Ovary (tissue), 9 donors: ENCODE results near the gene ELANE. TPM values are rescaled to one million over a fixed set of nuclear protein-coding genes. Genes with fewer than 3 reads are reported as not detected.

ENCODE experiments used
- DNase-seq, 5 donors: peaks; one replicate each; pipeline ENCODE4 v3.0.0-alpha.2; 2019 to 2020
- H3K27ac ChIP-seq, 2 donors: fragments of 200-600 bp; one replicate each; pipeline versions ENCODE4 v1.5.1 to v1.8.0; 2019 to 2022
- H3K27me3 ChIP-seq: fragments of 200-600 bp; one replicate; pipeline ENCODE4 v1.8.0; 2022
- H3K36me3 ChIP-seq: fragments of 200-600 bp; sonication (generic); one replicate; pipeline ENCODE4 v1.5.1; 2019
- H3K4me1 ChIP-seq: one replicate; pipeline ENCODE4 v1.8.1; 2013; ENCODE audit warnings: mild to moderate bottlenecking, moderate library complexity; ENCODE audit not compliant: insufficient read depth
- H3K4me3 ChIP-seq: fragments of 200-600 bp; sonication (generic); one replicate; pipeline ENCODE4 v1.5.1; 2017
- H3K9me3 ChIP-seq, 2 donors: fragments of 200-600 bp in 1 of 2; sonication (generic) in 1 of 2; one replicate each; pipeline versions ENCODE4 v1.5.1 to v1.8.1; 2013 to 2019; ENCODE audit warnings: mild to moderate bottlenecking in 1 of 2, moderate library complexity in 1 of 2
- CTCF ChIP-seq, 3 donors: fragments of 450-650 bp in 2 of 3; fragments of 200-600 bp in 1 of 3; IDR thresholded peaks; one replicate each; pipeline versions ENCODE4 v1.5.1 to v1.8.0; 2016 to 2022; ENCODE audit warnings: antibody characterized with exemption in 3 of 3, mild to moderate bottlenecking in 1 of 3
- EP300 ChIP-seq: sonication (generic); formaldehyde crosslinking; IDR thresholded peaks from one replicate; pipeline ENCODE4 v1.6.1; 2017; ENCODE audit warnings: antibody characterized with exemption
- POLR2A ChIP-seq: fragments of 450-650 bp; IDR thresholded peaks from one replicate; pipeline ENCODE4 v1.6.1; 2017; ENCODE audit warnings: antibody characterized with exemption, mild to moderate bottlenecking, moderate library complexity
- WGBS, 3 donors: extraction: QIAGEN DNeasy Blood & Tissue Kit in 1 of 3; methylation state at CpG; one replicate each; pipeline versions ENCODE4 v1.1.5 to v1.1.7; 2013 to 2017; 5-methylcytosine and 5-hydroxymethylcytosine counted together
- intact Hi-C, 4 donors: fragments of 100-400 bp; cut with DNase I; formaldehyde crosslinking; loops; one replicate each; pipeline versions ENCODE4 v1.11.0 to v1.15.1; 2022 to 2023
- polyA plus RNA-seq, 2 donors: library from polyadenylated mRNA; stranded (reverse); fragments of 200-250 nt in 1 of 2; fragments of 350-450 nt in 1 of 2; fragmentation: Illumina TruSeq in 1 of 2; extraction: RNeasy Lipid Tissue Mini Kit (QIAGEN cat#74804) in 1 of 2; gene quantifications; one replicate each; pipeline ENCODE4 v1.2.3, GENCODE V29; 2013 to 2014
- total RNA-seq, 7 donors: library from RNA; depleted of rRNA in 2 of 7; stranded (reverse); fragments of >200 nt in 2 of 7; fragmentation: NEBNext Ultra II Directional in 3 of 7; extraction: Animal tissue kit (Norgen Biotek cat#: 25700) in 3 of 7; gene quantifications; one replicate each; pipeline versions ENCODE4 v1.1.0 to v1.2.4, GENCODE V29; 2016 to 2023
- donor health status: DM: no; HTN: no; CAD: no; lungs with moderate emphysema.
- donor health status: DM: no; HTN: no; CAD: no.
- donor health status: Bipolar disorder and iron deficiency.
- donor health status: DM: yes; HTN: yes; CAD: no.
- donor health status: DM: no; HTN: no; CAD: no.
- donor health status: DM: yes; HTN: yes; CAD: no.

Gene ELANE
- total and polyA plus RNA-seq, 9 donors = 0.27 to 0.72 (median 0.47) TPM; not detected in 5

- Histone ChIP-seq H3K36me3 (no peaks in the 10 kb centered on the region), H3K27ac (no peak overlapping the region), H3K4me1 (no peaks in the 10 kb centered on the region), H3K4me3 (no peak overlapping the region), H3K27me3 (no peaks in the 10 kb centered on the region), H3K9me3 (no peaks in the 10 kb centered on the region)
- no peak for DNase-seq
- no peak for TF ChIP-seq CTCF (IDR thresholded peaks at IDR 0.05)
- no peak for TF ChIP-seq POLR2A
- TF ChIP-seq EP300 = no peak
- 88 to 90% (median 89%) methylated on average over 26 of the region's 26 CpGs for WGBS, 3 donors
- intact Hi-C loops = loop anchor here in 1 of 4 donors (10.0 kb wide), 1 partner anchor 233 kb away; the partner anchor contains the start of gene RNF126
Observed at GRCh38 chr19:897442-898039, 45.4 kb downstream of the ELANE start.

GRCh38 chr19:898663-899062, 46.6 kb downstream of the ELANE start:
- DNase-seq = no peak
- H3K36me3 ChIP-seq = no peaks in the 10 kb centered on the region
- H3K27ac ChIP-seq = no peak overlapping the region
- no peaks in the 10 kb centered on the region for H3K27me3 ChIP-seq
- WGBS, 3 donors = 65 to 78% (median 69%) methylated on average over 20 of the region's 20 CpGs
- no peak overlapping the region for H3K4me3 ChIP-seq
- H3K4me1 ChIP-seq = no peaks in the 10 kb centered on the region
- intact Hi-C loops = loop anchor here in 1 of 4 donors (10.0 kb wide), 1 partner anchor 234 kb away; the partner anchor contains the start of gene RNF126
- no peaks in the 10 kb centered on the region for H3K9me3 ChIP-seq
- TF ChIP-seq POLR2A = no peak
- no peak for TF ChIP-seq CTCF (IDR thresholded peaks at IDR 0.05)
- TF ChIP-seq EP300 = no peak

GRCh38 chr19:899336-900042, 47.4 kb downstream of the ELANE start:
- Histone ChIP-seq H3K9me3 (no peaks in the 10 kb centered on the region), H3K36me3 (no peaks in the 10 kb centered on the region), H3K27ac (no peak overlapping the region), H3K4me1 (no peaks in the 10 kb centered on the region), H3K27me3 (no peaks in the 10 kb centered on the region), H3K4me3 (no peak overlapping the region)
- no peak for TF ChIP-seq CTCF (IDR thresholded peaks at IDR 0.05)
- no peak for TF ChIP-seq EP300
- no peak for TF ChIP-seq POLR2A
- intact Hi-C loops = loop anchor here in 1 of 4 donors (10.0 kb wide), 1 partner anchor 235 kb away; the partner anchor contains the start of gene RNF126
- no peak for DNase-seq
- WGBS, 3 donors = 85 to 90% (median 86%) methylated on average over 31 to 32 of the region's 32 CpGs

- H3K27me3 ChIP-seq = no peaks in the 10 kb centered on the region
- WGBS, 3 donors = 88 to 94% (median 90%) methylated on average over 15 of the region's 15 CpGs
- no peak for DNase-seq
- H3K9me3 ChIP-seq = no peaks in the 10 kb centered on the region
- H3K4me1 ChIP-seq = no peaks in the 10 kb centered on the region
- H3K4me3 ChIP-seq = no peak overlapping the region
- H3K36me3 ChIP-seq = no peaks in the 10 kb centered on the region
- TF ChIP-seq CTCF (IDR thresholded peaks at IDR 0.05) (no peak), POLR2A (no peak), EP300 (no peak)
- intact Hi-C loops = no loop called here
- H3K27ac ChIP-seq = no peak overlapping the region
Observed at GRCh38 chr19:900043-900301, 47.9 kb downstream of the ELANE start.
